DND-41 (cell line): ENCODE data around the gene FXYD5.

Experiments
- ATAC-seq: fragments of 200-7000 bp; cut with Tn5 transposase; 3 replicates; pipeline ENCODE4 v1.9.1; 2021; ENCODE audit warnings: low read depth; ENCODE audit not compliant: insufficient read depth
- DNase-seq: peaks from one replicate; pipeline ENCODE4 v3.0.0-alpha.2; 2020
- H2AFZ ChIP-seq: 2 replicates; pipeline ENCODE4 v1.6.0; 2012; ENCODE audit warnings: low read depth, low read length
- H3K27ac ChIP-seq: 2 replicates; pipeline ENCODE4 v1.5.1; 2012; ENCODE audit warnings: low read length, inconsistent platforms
- H3K27me3 ChIP-seq: fragments of 200-600 bp; sonication (generic); 2 replicates; pipeline ENCODE4 v1.6.0; 2012; ENCODE audit warnings: low read length, mild to moderate bottlenecking, inconsistent platforms; ENCODE audit not compliant: insufficient read depth, poor library complexity
- H3K36me3 ChIP-seq: 2 replicates; pipeline ENCODE4 v1.5.1; 2012; ENCODE audit warnings: low read length, inconsistent platforms; ENCODE audit not compliant: insufficient read depth
- H3K4me1 ChIP-seq: 2 replicates; pipeline ENCODE4 v1.5.1; 2012; ENCODE audit warnings: mild to moderate bottlenecking, low read length; ENCODE audit not compliant: insufficient read depth
- H3K4me2 ChIP-seq: 2 replicates; pipeline ENCODE4 v1.6.0; 2012; ENCODE audit warnings: mild to moderate bottlenecking, moderate library complexity, low read length, inconsistent platforms; ENCODE audit not compliant: insufficient read depth
- H3K4me3 ChIP-seq, 2 experiments: fragments of 200-600 bp in 1 of 2; shearing (Covaris generic) in 1 of 2; 2 replicates each; pipeline ENCODE4 v1.5.1; 2012 to 2016; ENCODE audit warnings: inconsistent platforms in 2 of 2, low read length in 2 of 2, mild to moderate bottlenecking in 2 of 2, low read depth in 1 of 2, moderate library complexity in 1 of 2
- H3K79me2 ChIP-seq: 2 replicates; pipeline ENCODE4 v1.6.0; 2012; ENCODE audit warnings: low read length, inconsistent platforms; ENCODE audit not compliant: insufficient read depth
- H3K9ac ChIP-seq: 2 replicates; pipeline ENCODE4 v1.6.0; 2012; ENCODE audit warnings: low read depth, mild to moderate bottlenecking, inconsistent platforms, low read length, moderate library complexity
- H3K9me3 ChIP-seq: 2 replicates; pipeline ENCODE4 v1.5.1; 2012; ENCODE audit warnings: low read length, moderate library complexity, mild to moderate bottlenecking, inconsistent platforms; ENCODE audit not compliant: insufficient read depth, severe bottlenecking
- H4K20me1 ChIP-seq: 2 replicates; pipeline ENCODE4 v1.6.0; 2012; ENCODE audit warnings: low read length; ENCODE audit not compliant: insufficient read depth
- CTCF ChIP-seq: IDR thresholded peaks from 2 replicates; pipeline ENCODE4 v1.5.1; 2012; ENCODE audit warnings: borderline replicate concordance, low read length, moderate library complexity, mild to moderate bottlenecking; ENCODE audit not compliant: poor library complexity, severe bottlenecking; ENCODE audit errors: extremely low read depth
- EZH2 ChIP-seq: IDR thresholded peaks from 3 replicates; pipeline ENCODE4 v1.6.1; 2012; ENCODE audit warnings: borderline replicate concordance, low read depth, mild to moderate bottlenecking, moderate library complexity, low read length, inconsistent platforms; ENCODE audit not compliant: severe bottlenecking

FXYD5 gene

GRCh38 chr19:35161434-35161743, 6.9 kb downstream of the FXYD5 start:
- ATAC-seq: no peak
- no peak overlapping the region for H3K27ac ChIP-seq

GRCh38 chr19:35162471-35163326, 8.2 kb downstream of the FXYD5 start:
- Histone ChIP-seq H3K9ac (no peak overlapping the region), H3K27ac (no peak overlapping the region), H3K36me3 (peaks cover 89% of the 10 kb centered on the region), H2AFZ (no peak overlapping the region), H4K20me1 (no peaks in the 10 kb centered on the region), H3K27me3 (no peaks in the 10 kb centered on the region), H3K4me2 (no peak overlapping the region), H3K4me3 (no peak overlapping the region), H3K9me3 (peaks cover 4% of the 10 kb centered on the region), H3K79me2 (no peaks in the 10 kb centered on the region), H3K4me1 (no peaks in the 10 kb centered on the region)
- TF ChIP-seq CTCF (no peak), EZH2 (no peak)
- no peak for DNase-seq
- no peak for ATAC-seq

More at GRCh38 chr19:35161434-35161743, 6.9 kb downstream of the FXYD5 start:
- no peak overlapping the region for H3K9ac ChIP-seq
- no peak overlapping the region for H3K4me2 ChIP-seq
- peaks cover 4% of the 10 kb centered on the region for H3K9me3 ChIP-seq
- H3K36me3 ChIP-seq: peaks cover 91% of the 10 kb centered on the region
- H3K79me2 ChIP-seq: no peaks in the 10 kb centered on the region
- H3K4me1 ChIP-seq: no peaks in the 10 kb centered on the region
- no peak overlapping the region for H2AFZ ChIP-seq
- H3K27me3 ChIP-seq: no peaks in the 10 kb centered on the region
- no peak overlapping the region for H3K4me3 ChIP-seq
- no peak for DNase-seq
- TF ChIP-seq CTCF (no peak), EZH2 (no peak)
- H4K20me1 ChIP-seq: no peaks in the 10 kb centered on the region; the same call in 1 of the 2 replicates

GRCh38 chr19:35164418-35164817, 9.9 kb downstream of the FXYD5 start:
- no peak for ATAC-seq

More at GRCh38 chr19:35164418-35164817, 9.9 kb downstream of the FXYD5 start:
- Histone ChIP-seq H3K4me2 (no peak overlapping the region), H3K36me3 (peaks cover 80% of the 10 kb centered on the region), H4K20me1 (no peaks in the 10 kb centered on the region), H3K4me1 (no peaks in the 10 kb centered on the region), H3K4me3 (no peak overlapping the region), H3K79me2 (no peaks in the 10 kb centered on the region), H3K9me3 (peaks cover 4% of the 10 kb centered on the region), H3K27ac (no peak overlapping the region), H3K9ac (no peak overlapping the region), H3K27me3 (no peaks in the 10 kb centered on the region), H2AFZ (no peak overlapping the region)
- no peak for DNase-seq
- TF ChIP-seq CTCF (no peak), EZH2 (no peak)
